A673 (cell line): ENCODE measurements around the gene SSBP4. TPM values are rescaled to one million over a fixed set of nuclear protein-coding genes. Genes with fewer than 3 reads are reported as not detected.

Source experiments
- BruUV-seq: library from RNA; stranded (reverse); fragments of 400-500 nt; replicated peaks from 2 replicates; lab custom pipeline; 2021; lab: Mats Ljungman, UMichigan
- CTCF ChIA-PET: fragments of 300-600 bp; sonication (Branson Sonifier 250); formaldehyde crosslinking; loops from one replicate; lab custom pipeline; 2022; ENCODE audit warnings: antibody characterized with exemption; lab: Charles Lee
- POLR2A ChIA-PET: fragments of 300-600 bp; sonication (Branson Sonifier 250); formaldehyde crosslinking; loops from one replicate; lab custom pipeline; 2022; ENCODE audit warnings: antibody characterized with exemption; ENCODE audit not compliant: low non-redundant PET; lab: Charles Lee
- DNase-seq: peaks from one replicate; pipeline ENCODE4 v3.0.0-alpha.2; 2015; ENCODE audit warnings: low spot score
- H3K27ac ChIP-seq: fragments of 200-600 bp; sonication (generic); 2 replicates; pipeline ENCODE4 v1.5.1; 2016; ENCODE audit warnings: mixed run types, low read depth, mild to moderate bottlenecking, mixed read lengths, antibody characterized with exemption, low read length; ENCODE audit not compliant: poor library complexity, severe bottlenecking
- H3K27me3 ChIP-seq: fragments of 200-600 bp; sonication (generic); replicated peaks from 2 replicates; pipeline ENCODE4 v1.6.1; 2017; ENCODE audit warnings: mixed run types, low read depth, mild to moderate bottlenecking, mixed read lengths, antibody characterized with exemption, low read length; ENCODE audit not compliant: insufficient read depth, poor library complexity
- H3K36me3 ChIP-seq: fragments of 200-600 bp; sonication (generic); 2 replicates; pipeline ENCODE4 v1.6.1; 2016; ENCODE audit warnings: mixed run types, mild to moderate bottlenecking, mixed read lengths, antibody characterized with exemption, low read length; ENCODE audit not compliant: insufficient read depth, poor library complexity, severe bottlenecking
- H3K4me1 ChIP-seq: fragments of 200-600 bp; sonication (generic); 2 replicates; pipeline ENCODE4 v1.6.1; 2017; ENCODE audit warnings: mixed run types, mild to moderate bottlenecking, mixed read lengths, antibody characterized with exemption, low read length; ENCODE audit not compliant: insufficient read depth, poor library complexity, severe bottlenecking
- H3K4me3 ChIP-seq: fragments of 200-600 bp; sonication (generic); 2 replicates; pipeline ENCODE4 v1.5.1; 2016; ENCODE audit warnings: low read depth, mixed run types, mild to moderate bottlenecking, mixed read lengths, low read length; ENCODE audit not compliant: poor library complexity, severe bottlenecking
- H3K9me3 ChIP-seq: fragments of 200-600 bp; sonication (generic); 2 replicates; pipeline ENCODE4 v1.6.1; 2016; ENCODE audit warnings: mixed run types, low read depth, mild to moderate bottlenecking, mixed read lengths, antibody characterized with exemption, low read length; ENCODE audit not compliant: poor library complexity, severe bottlenecking
- EZH2 ChIP-seq: fragments of 200-600 bp; sonication (generic); IDR thresholded peaks from 2 replicates; pipeline ENCODE4 v1.6.1; 2017; ENCODE audit warnings: borderline replicate concordance, low read depth, mild to moderate bottlenecking, mixed read lengths, antibody characterized with exemption, low read length; ENCODE audit not compliant: poor library complexity, severe bottlenecking
- intact Hi-C: fragments of 100-400 bp; cut with micrococcal nuclease; formaldehyde crosslinking; loops from one replicate; pipeline ENCODE4 v1.10.0; 2022; ENCODE audit not compliant: unreplicated experiment
- total RNA-seq: library from RNA; stranded (reverse); gene quantifications from 2 replicates; pipeline ENCODE4 v1.2.3, GENCODE V29; 2021
- TF ChIP-seq, protein P1 (sequence below): fragments of 300-800, 200-600 bp; sonication (generic); conservative IDR thresholded peaks from 2 replicates; pipeline ENCODE4 v1.5.1; 2017; ENCODE audit warnings: low read depth, mild to moderate bottlenecking, antibody characterized with exemption, low read length, moderate library complexity, mixed read lengths

The SSBP4 gene
- total RNA-seq, 1 experiment from 2014 or later, result 248 TPM

DNA sequence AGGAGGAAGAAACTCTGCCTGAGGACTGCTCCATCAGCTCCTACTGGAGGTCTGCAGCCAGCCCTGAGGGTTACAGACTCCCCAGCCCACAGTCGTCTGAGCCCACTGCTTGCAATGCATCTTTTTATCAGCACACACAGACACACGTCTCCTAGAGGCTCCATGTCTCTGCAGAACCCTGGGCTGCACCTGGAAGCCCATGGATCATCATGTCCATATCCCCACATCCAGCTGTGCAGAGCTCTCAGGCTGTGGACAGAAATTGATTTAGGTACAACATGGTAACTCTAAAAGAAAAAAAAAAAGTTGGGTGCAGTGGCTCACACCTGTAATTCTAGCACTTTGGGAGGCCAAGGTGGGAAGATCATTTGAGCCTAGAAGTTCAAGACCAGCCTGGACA lies 51.6 kb downstream of the SSBP4 start:
- Histone ChIP-seq H3K4me1 (no peaks in the 10 kb centered on the region), H3K27me3 (no peaks in the 10 kb centered on the region), H3K27ac (no peak overlapping the region), H3K4me3 (no peak overlapping the region), H3K9me3 (no peaks in the 10 kb centered on the region), H3K36me3 (no peaks in the 10 kb centered on the region)
- DNase-seq, result no peak
- intact Hi-C loops, result loop anchor here (5.0 kb wide), 1 partner anchor 207 kb away; no protein-coding TSS in a partner anchor
- ChIA-PET POLR2A (no interaction called here), CTCF (interaction anchor here (0.5 to 1.5 kb wide), 3 partner anchors 9 to 281 kb away, joined by 3 to 4 read pairs (median 3); no protein-coding TSS in a partner anchor)
- no TSS peak for BruUV-seq
- TF ChIP-seq, protein P1, sequence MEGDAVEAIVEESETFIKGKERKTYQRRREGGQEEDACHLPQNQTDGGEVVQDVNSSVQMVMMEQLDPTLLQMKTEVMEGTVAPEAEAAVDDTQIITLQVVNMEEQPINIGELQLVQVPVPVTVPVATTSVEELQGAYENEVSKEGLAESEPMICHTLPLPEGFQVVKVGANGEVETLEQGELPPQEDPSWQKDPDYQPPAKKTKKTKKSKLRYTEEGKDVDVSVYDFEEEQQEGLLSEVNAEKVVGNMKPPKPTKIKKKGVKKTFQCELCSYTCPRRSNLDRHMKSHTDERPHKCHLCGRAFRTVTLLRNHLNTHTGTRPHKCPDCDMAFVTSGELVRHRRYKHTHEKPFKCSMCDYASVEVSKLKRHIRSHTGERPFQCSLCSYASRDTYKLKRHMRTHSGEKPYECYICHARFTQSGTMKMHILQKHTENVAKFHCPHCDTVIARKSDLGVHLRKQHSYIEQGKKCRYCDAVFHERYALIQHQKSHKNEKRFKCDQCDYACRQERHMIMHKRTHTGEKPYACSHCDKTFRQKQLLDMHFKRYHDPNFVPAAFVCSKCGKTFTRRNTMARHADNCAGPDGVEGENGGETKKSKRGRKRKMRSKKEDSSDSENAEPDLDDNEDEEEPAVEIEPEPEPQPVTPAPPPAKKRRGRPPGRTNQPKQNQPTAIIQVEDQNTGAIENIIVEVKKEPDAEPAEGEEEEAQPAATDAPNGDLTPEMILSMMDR, result no peak
- TF ChIP-seq EZH2, result no peak

DNA sequence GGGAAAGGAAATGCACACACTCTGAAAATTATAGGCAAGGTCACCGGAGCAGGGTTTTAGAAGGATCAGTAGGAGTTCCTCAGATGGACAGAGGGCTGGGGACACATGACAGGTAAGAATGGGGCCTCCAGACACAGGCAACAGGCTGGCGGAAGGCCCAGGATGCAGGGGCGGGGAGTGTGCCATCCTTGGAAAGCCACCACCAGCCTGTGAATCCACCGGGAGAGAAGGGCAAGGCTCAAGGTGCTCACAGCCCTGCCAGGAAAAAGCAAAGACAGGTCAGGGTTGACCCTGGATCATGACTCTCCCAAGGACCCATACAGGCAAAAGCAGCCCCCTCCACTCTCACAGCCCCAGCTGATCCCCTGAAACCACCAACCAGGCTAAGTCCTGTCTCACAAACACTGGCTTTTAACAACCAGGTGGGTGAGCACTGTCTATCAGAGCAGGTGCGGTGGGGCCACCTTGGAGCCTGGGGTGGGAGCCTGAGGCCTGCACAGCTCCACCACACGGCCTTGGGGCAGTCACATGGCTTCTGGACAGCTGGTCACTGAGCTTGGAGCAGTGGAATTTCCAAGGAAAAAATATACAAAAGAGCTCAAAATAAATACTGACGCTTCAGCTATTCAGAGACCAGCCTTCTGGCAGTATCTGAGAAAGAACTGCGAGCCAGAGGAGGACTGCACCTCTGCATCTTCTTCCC lies 54.0 kb downstream of the SSBP4 start:
- H3K36me3 ChIP-seq, result no peaks in the 10 kb centered on the region
- no TSS peak for BruUV-seq
- no peaks in the 10 kb centered on the region for H3K9me3 ChIP-seq
- POLR2A ChIA-PET, result no interaction called here
- intact Hi-C loops, result loop anchor here (5.0 kb wide), 1 partner anchor 204 kb away; no protein-coding TSS in a partner anchor
- TF ChIP-seq, protein P1, result no peak
- TF ChIP-seq EZH2, result no peak
- no peaks in the 10 kb centered on the region for H3K27me3 ChIP-seq
- H3K4me1 ChIP-seq, result peaks cover 6% of the 10 kb centered on the region
- DNase-seq, result no peak
- no peak overlapping the region for H3K4me3 ChIP-seq
- CTCF ChIA-PET, result interaction anchor here (1.0 kb wide), 1 partner anchor 9 kb away, joined by 4 read pairs; no protein-coding TSS in a partner anchor
- no peak overlapping the region for H3K27ac ChIP-seq

DNA sequence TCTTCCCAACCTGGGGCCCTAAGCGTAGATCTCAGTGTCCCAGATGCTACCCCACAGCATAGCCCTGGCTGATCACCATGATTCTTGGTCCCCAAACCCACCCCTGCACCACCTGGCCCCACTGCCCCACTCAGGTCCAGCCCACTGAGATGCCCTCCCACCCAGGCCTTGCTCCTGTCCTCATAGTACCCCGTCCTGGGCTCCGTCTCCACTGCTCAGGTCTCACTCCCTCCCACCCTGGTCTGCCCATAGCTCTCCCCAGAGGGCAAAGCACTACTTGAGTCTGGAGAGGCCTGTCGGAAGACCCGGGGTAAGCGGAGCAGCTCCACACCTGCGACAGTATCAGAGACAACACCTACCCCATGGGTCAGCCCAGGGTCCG lies 54.5 kb downstream of the SSBP4 start:
- Histone ChIP-seq H3K36me3 (no peaks in the 10 kb centered on the region), H3K4me3 (no peak overlapping the region), H3K27me3 (no peaks in the 10 kb centered on the region), H3K27ac (no peak overlapping the region), H3K9me3 (no peaks in the 10 kb centered on the region), H3K4me1 (peaks cover 11% of the 10 kb centered on the region)
- no peak for TF ChIP-seq EZH2
- TF ChIP-seq, protein P1, result no peak
- POLR2A ChIA-PET, result no interaction called here
- DNase-seq, result no peak
- no TSS peak for BruUV-seq
- intact Hi-C loops, result loop anchor here (5.0 kb wide), 1 partner anchor 204 kb away; no protein-coding TSS in a partner anchor
- CTCF ChIA-PET, result interaction anchor here (1.0 kb wide), 1 partner anchor 9 kb away, joined by 4 read pairs; no protein-coding TSS in a partner anchor
